Skeletal muscle tissue (tissue), 4 donors: ENCODE results near the gene F8. TPM values are rescaled to one million over a fixed set of nuclear protein-coding genes. Genes with fewer than 3 reads are reported as not detected.

ENCODE experiments used
- H3K27ac ChIP-seq: one replicate; pipeline ENCODE4 v1.7.0; 2013; ENCODE audit warnings: mild to moderate bottlenecking, low read depth, low read length, inconsistent platforms
- H3K27me3 ChIP-seq, 3 donors: one replicate each; pipeline ENCODE4 v1.7.0; 2013; ENCODE audit warnings: low read length in 3 of 3; ENCODE audit not compliant: control insufficient read depth in 3 of 3, insufficient read depth in 3 of 3
- H3K36me3 ChIP-seq, 3 donors: one replicate each; pipeline ENCODE4 v1.7.0; 2013; ENCODE audit warnings: low read length in 3 of 3; ENCODE audit not compliant: control insufficient read depth in 3 of 3, insufficient read depth in 3 of 3
- H3K4me1 ChIP-seq, 3 donors: one replicate each; pipeline ENCODE4 v1.7.0; 2013; ENCODE audit warnings: low read length in 3 of 3, mild to moderate bottlenecking in 3 of 3; ENCODE audit not compliant: control insufficient read depth in 3 of 3, insufficient read depth in 3 of 3
- H3K4me3 ChIP-seq, 3 donors: one replicate each; pipeline ENCODE4 v1.7.0; 2013; ENCODE audit warnings: low read length in 3 of 3
- H3K9ac ChIP-seq, 3 donors: one replicate each; pipeline ENCODE4 v1.7.0; 2013; ENCODE audit warnings: low read length in 3 of 3, mild to moderate bottlenecking in 3 of 3, moderate library complexity in 2 of 3, low read depth in 1 of 3
- H3K9me3 ChIP-seq, 3 donors: one replicate each; pipeline ENCODE4 v1.7.0; 2013; ENCODE audit warnings: low read length in 3 of 3; ENCODE audit not compliant: control insufficient read depth in 3 of 3
- total RNA-seq: library from RNA; depleted of rRNA; stranded (reverse); fragments of >200 nt; gene quantifications from one replicate; pipeline ENCODE4 v1.2.3, GENCODE V29; 2014
- donor health status: Osteomylitis.

The F8 gene
- total RNA-seq, 1 donor from 2014 or later, result 4.2 TPM

- H3K36me3 ChIP-seq, result no peaks in the 10 kb centered on the region
- no peaks in the 10 kb centered on the region for H3K27me3 ChIP-seq
- no peaks in the 10 kb centered on the region for H3K9me3 ChIP-seq
- no peak overlapping the region for H3K4me3 ChIP-seq
- H3K4me1 ChIP-seq, result no peaks in the 10 kb centered on the region
- no peak overlapping the region for H3K9ac ChIP-seq
- no peak overlapping the region for H3K27ac ChIP-seq
Measured at GRCh38 chrX:154812341-154813101, 210.0 kb downstream of the F8 start.

- peaks cover 3 to 5% (median 4%) of the 10 kb centered on the region in 3 donors for H3K4me1 ChIP-seq
- H3K27me3 ChIP-seq, result no peaks in the 10 kb centered on the region
- no peak overlapping the region for H3K4me3 ChIP-seq
- H3K9ac ChIP-seq, result no peak overlapping the region
- no peak overlapping the region for H3K27ac ChIP-seq
- no peaks in the 10 kb centered on the region for H3K9me3 ChIP-seq
- H3K36me3 ChIP-seq, result no peaks in the 10 kb centered on the region
Measured at GRCh38 chrX:154809939-154810665, 212.4 kb downstream of the F8 start.

GRCh38 chrX:154806837-154807501 lies 215.6 kb downstream of the F8 start:
- no peak overlapping the region for H3K4me3 ChIP-seq
- peaks cover 12 to 14% (median 12%) of the 10 kb centered on the region in 3 donors for H3K4me1 ChIP-seq
- no peaks in the 10 kb centered on the region for H3K27me3 ChIP-seq
- no peaks in the 10 kb centered on the region for H3K36me3 ChIP-seq
- no peak overlapping the region for H3K9ac ChIP-seq
- H3K9me3 ChIP-seq, result no peaks in the 10 kb centered on the region
- no peak overlapping the region for H3K27ac ChIP-seq

- no peak overlapping the region for H3K27ac ChIP-seq
- H3K27me3 ChIP-seq, result no peaks in the 10 kb centered on the region
- no peaks in the 10 kb centered on the region for H3K9me3 ChIP-seq
- peak overlapping the region; percentile 60 to 79 (median 68) for H3K4me3 ChIP-seq
- peak overlapping the region; percentile 40 to 82 (median 45) for H3K9ac ChIP-seq
- H3K36me3 ChIP-seq, result no peaks in the 10 kb centered on the region
- H3K4me1 ChIP-seq, result peaks cover 12 to 14% (median 12%) of the 10 kb centered on the region in 3 donors
Measured at GRCh38 chrX:154805696-154806091, 216.8 kb downstream of the F8 start.

GRCh38 chrX:154804957-154805695 lies 217.4 kb downstream of the F8 start, which contains the start of gene MPP1:
TSS of gene MPP1 (minus strand) at chrX:154805485. CDS start at chrX:154805373, 112 bp downstream.
- Histone ChIP-seq H3K27ac (peak within 1 kb of the TSS; percentile 52), H3K4me1 (peaks cover 12 to 20% (median 17%) of the 10 kb centered on the region in 3 donors), H3K9ac (peak within 1 kb of the TSS; percentile 40 to 82 (median 60)), H3K9me3 (no peaks in the 10 kb centered on the region), H3K27me3 (no peaks in the 10 kb centered on the region), H3K36me3 (no peaks in the 10 kb centered on the region), H3K4me3 (peak within 1 kb of the TSS; percentile 60 to 79 (median 68))

- Histone ChIP-seq H3K4me3 (peak overlapping the region; percentile 59 to 79 (median 68)), H3K27ac (peak overlapping the region; percentile 52), H3K27me3 (no peaks in the 10 kb centered on the region), H3K9ac (peak overlapping the region; percentile 34 to 82 (median 60)), H3K4me1 (peaks cover 14 to 21% (median 19%) of the 10 kb centered on the region in 3 donors), H3K9me3 (no peaks in the 10 kb centered on the region), H3K36me3 (no peaks in the 10 kb centered on the region)
Measured at GRCh38 chrX:154804261-154804956, 218.1 kb downstream of the F8 start.

- Histone ChIP-seq H3K9ac (no peak overlapping the region), H3K4me1 (peaks cover 14 to 21% (median 19%) of the 10 kb centered on the region in 3 donors), H3K4me3 (no peak overlapping the region), H3K27ac (no peak overlapping the region), H3K9me3 (no peaks in the 10 kb centered on the region), H3K27me3 (no peaks in the 10 kb centered on the region), H3K36me3 (no peaks in the 10 kb centered on the region)
Measured at GRCh38 chrX:154802947-154803346, 219.6 kb downstream of the F8 start.

GRCh38 chrX:154800478-154801210 lies 221.9 kb downstream of the F8 start:
- Histone ChIP-seq H3K9me3 (no peaks in the 10 kb centered on the region), H3K27me3 (no peaks in the 10 kb centered on the region), H3K36me3 (no peaks in the 10 kb centered on the region), H3K4me1 (peaks cover 11 to 16% (median 16%) of the 10 kb centered on the region in 3 donors), H3K4me3 (no peak overlapping the region), H3K27ac (peak overlapping the region; percentile 26), H3K9ac (no peak overlapping the region)
